Transverse colon (tissue), 4 donors: Measurements from ENCODE around the gene PSTPIP2.

Experiments used
- CTCF ChIP-seq, 5 experiments: fragments of 200-600 bp in 3 of 5; fragments of 450-650 bp in 2 of 5; sonication (generic) in 3 of 5; IDR thresholded peaks; 1 replicate in 2 of 5; 2 replicates in 3 of 5; pipeline ENCODE4 v1.5.1; 2016 to 2017; ENCODE audit warnings: antibody characterized with exemption in 5 of 5, inconsistent platforms in 3 of 5, mild to moderate bottlenecking in 2 of 5, moderate library complexity in 1 of 5
- EP300 ChIP-seq: sonication (generic); formaldehyde crosslinking; IDR thresholded peaks from one replicate; pipeline ENCODE4 v1.6.1; 2017; ENCODE audit warnings: antibody characterized with exemption, low read depth
- POLR2A ChIP-seq: fragments of 450-650 bp; IDR thresholded peaks from one replicate; pipeline ENCODE4 v1.6.1; 2016; ENCODE audit warnings: antibody characterized with exemption, mild to moderate bottlenecking, moderate library complexity
- POLR2AphosphoS5 ChIP-seq, 3 donors: sonication (generic); formaldehyde crosslinking; IDR thresholded peaks; one replicate each; pipeline ENCODE4 v1.6.1; 2016; ENCODE audit warnings: antibody characterized with exemption in 3 of 3

DNA sequence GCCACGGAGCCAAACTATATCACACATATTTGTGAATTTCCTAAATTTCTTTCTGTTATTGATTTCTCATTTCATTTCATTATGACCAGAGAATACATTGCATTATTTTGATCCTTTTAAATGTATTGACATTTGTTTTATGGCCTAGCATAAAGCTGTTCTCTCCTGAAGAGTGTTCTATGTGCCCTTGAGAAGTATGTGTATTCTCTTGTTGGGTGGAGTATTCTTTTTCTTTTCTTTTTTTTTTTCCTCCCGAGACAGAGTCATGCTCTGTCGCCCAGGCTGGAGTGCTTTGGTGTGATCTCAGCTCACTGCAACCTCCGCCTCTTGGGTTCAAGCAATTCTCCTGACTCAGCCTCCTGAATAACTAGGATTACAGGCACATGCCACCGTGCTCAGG is 37.3 kb upstream of the PSTPIP2 start:
- TF ChIP-seq CTCF (IDR thresholded peaks at IDR 0.05) (no peak), POLR2AphosphoS5 (IDR thresholded peaks at IDR 0.05) (no peak), EP300 (no peak), POLR2A (no peak)
